Ishikawa (cell line): ENCODE results near the gene ATXN7.
A peak's percentile ranks its signal among the peaks of the same experiment; 100 is the strongest.

ENCODE experiments used
- CEBPB ChIP-seq: IDR thresholded peaks from 2 replicates; pipeline ENCODE4 v1.6.1; 2012
- CREB1 ChIP-seq: IDR thresholded peaks from 2 replicates; pipeline ENCODE4 v1.6.1; 2012; ENCODE audit warnings: low read depth
- EGR1 ChIP-seq: IDR thresholded peaks from 2 replicates; pipeline ENCODE4 v1.6.1; 2012
- EP300 ChIP-seq: IDR thresholded peaks from 2 replicates; pipeline ENCODE4 v1.6.1; 2012; ENCODE audit warnings: borderline replicate concordance
- FOXM1 ChIP-seq: IDR thresholded peaks from 2 replicates; pipeline ENCODE4 v1.6.1; 2012; ENCODE audit warnings: low read depth, borderline replicate concordance
- NFIC ChIP-seq: IDR thresholded peaks from 2 replicates; pipeline ENCODE4 v1.6.1; 2012
- RAD21 ChIP-seq: IDR thresholded peaks from 2 replicates; pipeline ENCODE4 v1.6.1; 2012; ENCODE audit warnings: low read depth
- TAF1 ChIP-seq: IDR thresholded peaks from 2 replicates; pipeline ENCODE4 v1.6.1; 2012; ENCODE audit warnings: low read depth, mild to moderate bottlenecking
- TCF12 ChIP-seq: IDR thresholded peaks from 2 replicates; pipeline ENCODE4 v1.6.1; 2012; ENCODE audit warnings: low read depth
- TEAD4 ChIP-seq: IDR thresholded peaks from 2 replicates; pipeline ENCODE4 v1.6.1; 2012
- YY1 ChIP-seq: IDR thresholded peaks from 2 replicates; pipeline ENCODE4 v1.6.1; 2012; ENCODE audit warnings: low read depth
- ZBTB7A ChIP-seq: IDR thresholded peaks from 2 replicates; pipeline ENCODE4 v1.6.1; 2012; ENCODE audit warnings: low read depth
- TF ChIP-seq, protein P1 (sequence below): IDR thresholded peaks from 2 replicates; pipeline ENCODE4 v1.6.1; 2012
- TF ChIP-seq, protein P2 (sequence below): IDR thresholded peaks from 2 replicates; pipeline ENCODE4 v1.6.1; 2012
- TF ChIP-seq, protein P3 (sequence below): IDR thresholded peaks from 2 replicates; pipeline ENCODE4 v1.6.1; 2012; ENCODE audit warnings: low read depth, mild to moderate bottlenecking

ATXN7 gene

DNA sequence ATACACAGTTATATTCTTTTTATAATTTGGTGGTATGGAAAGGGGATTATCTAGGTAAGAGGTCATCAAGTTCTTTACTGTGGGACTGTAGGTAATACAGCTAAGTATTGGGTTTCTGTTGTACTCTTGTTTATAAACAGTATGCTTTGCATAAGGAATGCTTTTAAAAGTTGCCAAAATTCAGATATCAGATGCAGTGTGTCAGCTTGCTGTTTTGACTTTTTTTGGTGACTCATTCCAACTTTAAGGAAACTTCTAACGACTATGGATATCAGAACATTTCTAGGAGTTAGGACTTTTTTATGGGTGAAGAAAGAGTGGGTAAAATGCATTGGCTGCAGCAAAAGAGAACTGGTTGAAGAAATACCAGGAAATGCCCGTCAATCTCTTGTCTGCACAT is 45.8 kb downstream of the ATXN7 start:
- TF ChIP-seq, protein P1, sequence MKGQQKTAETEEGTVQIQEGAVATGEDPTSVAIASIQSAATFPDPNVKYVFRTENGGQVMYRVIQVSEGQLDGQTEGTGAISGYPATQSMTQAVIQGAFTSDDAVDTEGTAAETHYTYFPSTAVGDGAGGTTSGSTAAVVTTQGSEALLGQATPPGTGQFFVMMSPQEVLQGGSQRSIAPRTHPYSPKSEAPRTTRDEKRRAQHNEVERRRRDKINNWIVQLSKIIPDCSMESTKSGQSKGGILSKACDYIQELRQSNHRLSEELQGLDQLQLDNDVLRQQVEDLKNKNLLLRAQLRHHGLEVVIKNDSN, result no peak
- TF ChIP-seq, protein P2, sequence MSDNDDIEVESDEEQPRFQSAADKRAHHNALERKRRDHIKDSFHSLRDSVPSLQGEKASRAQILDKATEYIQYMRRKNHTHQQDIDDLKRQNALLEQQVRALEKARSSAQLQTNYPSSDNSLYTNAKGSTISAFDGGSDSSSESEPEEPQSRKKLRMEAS, result no peak
- TF ChIP-seq TEAD4 (no peak), TAF1 (no peak), EGR1 (no peak), CEBPB (no peak), YY1 (no peak), RAD21 (no peak), CREB1 (no peak)

DNA sequence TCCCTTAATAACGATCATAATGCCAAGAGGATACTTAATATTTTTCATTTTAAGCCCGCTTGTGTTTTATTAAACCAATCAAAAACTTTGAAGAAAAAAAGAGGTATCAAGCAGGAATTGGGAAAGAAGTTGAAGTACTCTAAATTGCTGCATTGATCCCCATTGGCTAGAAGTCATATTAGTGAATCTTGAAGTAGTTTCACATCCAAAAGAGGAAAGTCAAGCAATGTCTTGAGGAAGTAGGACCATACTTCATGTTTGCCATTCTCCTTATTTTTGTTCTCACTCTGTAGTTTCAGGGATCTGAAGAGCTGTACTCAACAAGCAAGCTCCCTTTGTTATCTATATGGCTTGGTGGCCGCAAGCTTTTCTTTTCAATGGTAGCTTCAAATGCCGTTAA is 46.3 kb downstream of the ATXN7 start:
- TF ChIP-seq, protein P3, sequence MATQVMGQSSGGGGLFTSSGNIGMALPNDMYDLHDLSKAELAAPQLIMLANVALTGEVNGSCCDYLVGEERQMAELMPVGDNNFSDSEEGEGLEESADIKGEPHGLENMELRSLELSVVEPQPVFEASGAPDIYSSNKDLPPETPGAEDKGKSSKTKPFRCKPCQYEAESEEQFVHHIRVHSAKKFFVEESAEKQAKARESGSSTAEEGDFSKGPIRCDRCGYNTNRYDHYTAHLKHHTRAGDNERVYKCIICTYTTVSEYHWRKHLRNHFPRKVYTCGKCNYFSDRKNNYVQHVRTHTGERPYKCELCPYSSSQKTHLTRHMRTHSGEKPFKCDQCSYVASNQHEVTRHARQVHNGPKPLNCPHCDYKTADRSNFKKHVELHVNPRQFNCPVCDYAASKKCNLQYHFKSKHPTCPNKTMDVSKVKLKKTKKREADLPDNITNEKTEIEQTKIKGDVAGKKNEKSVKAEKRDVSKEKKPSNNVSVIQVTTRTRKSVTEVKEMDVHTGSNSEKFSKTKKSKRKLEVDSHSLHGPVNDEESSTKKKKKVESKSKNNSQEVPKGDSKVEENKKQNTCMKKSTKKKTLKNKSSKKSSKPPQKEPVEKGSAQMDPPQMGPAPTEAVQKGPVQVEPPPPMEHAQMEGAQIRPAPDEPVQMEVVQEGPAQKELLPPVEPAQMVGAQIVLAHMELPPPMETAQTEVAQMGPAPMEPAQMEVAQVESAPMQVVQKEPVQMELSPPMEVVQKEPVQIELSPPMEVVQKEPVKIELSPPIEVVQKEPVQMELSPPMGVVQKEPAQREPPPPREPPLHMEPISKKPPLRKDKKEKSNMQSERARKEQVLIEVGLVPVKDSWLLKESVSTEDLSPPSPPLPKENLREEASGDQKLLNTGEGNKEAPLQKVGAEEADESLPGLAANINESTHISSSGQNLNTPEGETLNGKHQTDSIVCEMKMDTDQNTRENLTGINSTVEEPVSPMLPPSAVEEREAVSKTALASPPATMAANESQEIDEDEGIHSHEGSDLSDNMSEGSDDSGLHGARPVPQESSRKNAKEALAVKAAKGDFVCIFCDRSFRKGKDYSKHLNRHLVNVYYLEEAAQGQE, result no peak
- TF ChIP-seq CREB1, result no peak
- no peak for TF ChIP-seq NFIC
- TF ChIP-seq, protein P2, result no peak
- TF ChIP-seq YY1, result no peak
- no peak for TF ChIP-seq RAD21
- no peak for TF ChIP-seq FOXM1
- no peak for TF ChIP-seq TEAD4
- TF ChIP-seq, protein P1, result no peak
- TF ChIP-seq TAF1, result no peak
- no peak for TF ChIP-seq EGR1
- no peak for TF ChIP-seq TCF12
- TF ChIP-seq CEBPB, result no peak
- TF ChIP-seq EP300, result no peak
- TF ChIP-seq ZBTB7A, result no peak

DNA sequence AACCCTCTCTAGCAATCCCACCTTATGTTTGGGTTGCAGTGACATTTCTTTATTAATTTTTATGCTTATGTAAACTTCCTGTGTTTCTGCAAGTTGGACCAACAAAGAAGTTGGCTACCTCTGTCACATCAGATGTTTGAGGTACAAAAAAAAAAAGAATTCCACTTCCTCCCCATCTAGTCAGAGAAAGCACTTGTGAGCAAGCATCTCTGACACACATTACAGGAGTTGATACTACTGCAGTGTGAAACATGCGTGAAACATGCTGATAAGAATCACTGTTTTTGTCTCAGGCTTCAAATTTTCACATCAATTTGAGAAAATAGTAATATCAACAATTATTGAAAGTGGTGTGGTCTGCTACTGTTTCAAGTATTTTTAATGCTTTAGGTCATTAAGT is 47.2 kb downstream of the ATXN7 start:
- no peak for TF ChIP-seq ZBTB7A
- TF ChIP-seq, protein P1, result no peak
- TF ChIP-seq NFIC, result no peak
- TF ChIP-seq TEAD4, result no peak
- no peak for TF ChIP-seq YY1
- TF ChIP-seq CEBPB, result no peak
- TF ChIP-seq TCF12, result no peak
- no peak for TF ChIP-seq RAD21
- TF ChIP-seq EGR1, result no peak

DNA sequence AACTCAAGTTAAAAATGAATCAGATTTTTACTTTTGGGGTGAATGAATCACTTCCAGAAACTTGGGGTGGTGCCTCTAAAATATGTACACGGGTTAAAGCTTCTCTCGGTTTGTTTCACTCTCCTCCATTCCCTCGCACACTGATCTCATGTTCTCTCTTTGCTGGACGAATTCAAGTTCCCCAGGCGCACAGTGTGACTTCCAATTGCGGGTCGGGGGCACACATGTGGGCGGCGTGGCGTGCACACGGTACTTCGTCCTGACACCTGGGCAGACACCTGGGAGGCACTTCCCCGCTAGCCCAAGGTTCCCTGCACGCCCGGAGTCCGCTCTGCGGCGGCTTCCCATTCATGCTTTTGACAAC is 47.8 kb downstream of the ATXN7 start:
- TF ChIP-seq NFIC (no peak), TAF1 (no peak)
- TF ChIP-seq, protein P2, result peak; percentile 78

DNA sequence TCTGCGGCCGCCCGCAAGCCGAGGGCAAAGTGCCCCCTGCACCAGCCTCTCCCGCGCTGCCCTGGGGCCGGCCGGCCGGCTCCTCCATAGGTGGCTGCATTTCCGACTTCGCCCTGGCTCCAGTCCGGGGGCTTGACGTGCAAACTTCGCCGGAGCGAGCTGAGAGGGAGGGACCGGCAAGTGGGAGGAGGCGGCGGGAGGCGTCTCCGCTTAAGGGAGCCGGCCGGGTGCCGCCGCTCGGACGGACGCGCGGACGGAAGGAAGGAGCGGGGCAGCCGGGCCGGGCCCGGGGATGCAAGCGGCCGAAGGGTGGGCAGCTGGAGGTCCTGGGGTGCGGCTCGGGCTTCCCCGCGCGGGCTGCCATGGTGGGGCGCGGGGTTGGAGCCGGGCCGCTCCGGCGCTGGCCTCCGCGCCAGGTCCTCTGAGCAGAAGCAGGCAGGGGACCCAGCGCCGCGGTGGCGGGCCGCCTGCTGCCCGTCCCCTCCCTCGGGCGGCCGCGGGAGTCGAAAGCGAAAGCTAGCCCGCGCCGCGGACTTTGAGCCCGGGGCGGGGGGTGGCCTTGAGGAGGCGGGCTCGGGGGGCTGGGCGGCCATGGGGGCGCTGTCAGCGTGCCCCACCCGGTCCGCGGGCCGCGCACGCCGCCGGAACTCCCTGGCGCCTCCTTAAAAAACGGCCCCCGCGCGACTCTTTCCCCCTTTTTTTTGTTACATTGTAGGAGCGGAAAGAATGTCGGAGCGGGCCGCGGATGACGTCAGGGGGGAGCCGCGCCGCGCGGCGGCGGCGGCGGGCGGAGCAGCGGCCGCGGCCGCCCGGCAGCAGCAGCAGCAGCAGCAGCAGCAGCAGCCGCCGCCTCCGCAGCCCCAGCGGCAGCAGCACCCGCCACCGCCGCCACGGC is 48.5 kb downstream of the ATXN7 start, which contains the start of gene SCAANT1:
Gene SCAANT1 (minus strand): TSS at position 511 of the 895 bp plus-strand sequence.
- TF ChIP-seq TEAD4, result peak; percentile 33
- TF ChIP-seq, protein P1, result no peak
- TF ChIP-seq ZBTB7A, result peak; percentile 48; the same call in 1 of the 2 replicates
- no peak; the same call in 1 of the 2 replicates for TF ChIP-seq EP300
- TF ChIP-seq YY1, result peak; percentile 12; the same call in 1 of the 2 replicates
- TF ChIP-seq EGR1, result no peak
- no peak for TF ChIP-seq FOXM1
- TF ChIP-seq, protein P3, result no peak
- TF ChIP-seq CREB1, result peak; percentile 61
- peak; percentile 58 for TF ChIP-seq TAF1
- TF ChIP-seq TCF12, result 0 out of 2 replicates have a peak, but pooled peaks have one; percentile 28
- TF ChIP-seq RAD21, result no peak
- TF ChIP-seq NFIC, result no peak
- TF ChIP-seq, protein P2, result 0 out of 2 replicates have a peak, but pooled peaks have one; percentile 43
- TF ChIP-seq CEBPB, result no peak
